ENCODE data around the gene TNFAIP1. TPM values are rescaled to one million over a fixed set of nuclear protein-coding genes. Genes with fewer than 3 reads are reported as not detected.

Gene TNFAIP1
- total RNA-seq, 1 experiment from 2014 or later: 21.8 TPM

DNA sequence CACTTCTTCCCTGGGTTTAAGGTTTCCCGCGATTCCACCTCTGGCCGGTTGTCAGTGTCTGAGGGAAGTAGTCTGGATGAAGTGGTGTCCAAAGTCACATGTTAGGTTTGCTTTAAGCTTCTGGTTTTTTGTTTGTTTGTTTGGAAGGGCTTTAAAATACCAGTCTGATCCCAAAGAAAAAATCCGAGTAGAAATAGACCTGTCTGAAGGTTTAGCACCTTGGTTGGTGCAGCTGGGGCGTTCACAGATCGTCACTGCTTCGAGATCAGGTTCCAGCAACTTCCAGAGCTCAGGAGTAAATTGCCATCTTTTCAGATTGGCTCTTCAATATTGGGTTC, 16.0 kb upstream of the TNFAIP1 start:
- H3K79me2 ChIP-seq (ENCODE audit: insufficient read depth, low read length): peaks cover 47% of the 10 kb centered on the region
- no peak overlapping the region for H3T11ph ChIP-seq (ENCODE audit: low read length)
- H3K79me1 ChIP-seq (ENCODE audit: insufficient read depth, low read depth, low read length, poor library complexity, severe bottlenecking): peaks cover 3% of the 10 kb centered on the region
- H3K23me2 ChIP-seq (ENCODE audit: insufficient read length, low read depth, low read length, poor library complexity, severe bottlenecking): peaks cover 28% of the 10 kb centered on the region
- peak overlapping the region; percentile 89 for H3K9ac ChIP-seq (ENCODE audit: extremely low read depth, insufficient read length, low read length)
- Mint-ChIP-seq H3K27me3 (ENCODE audit: low read depth) (no peaks in the 10 kb centered on the region; the same call in 1 of the 2 replicates), H3K36me3 (ENCODE audit: insufficient read depth in 1 of 3, low read depth in 3 of 3) (peaks cover 16 to 24% (median 22%) of the 10 kb centered on the region in 3 experiments; a peak in 6 of 7 replicates), H3K4me1 (peaks cover 45 to 48% of the 10 kb centered on the region in 2 experiments), H3K27ac (peak overlapping the region; percentile 59 to 99 (median 97)), H3K9me3 (no peaks in the 10 kb centered on the region; a peak in 1 of 5 replicates), H3K4me3 (peak overlapping the region; percentile 96)
- H4K91ac ChIP-seq (ENCODE audit: insufficient read length, low read depth, low read length): no peak overlapping the region
- TF ChIP-seq, protein P1, sequence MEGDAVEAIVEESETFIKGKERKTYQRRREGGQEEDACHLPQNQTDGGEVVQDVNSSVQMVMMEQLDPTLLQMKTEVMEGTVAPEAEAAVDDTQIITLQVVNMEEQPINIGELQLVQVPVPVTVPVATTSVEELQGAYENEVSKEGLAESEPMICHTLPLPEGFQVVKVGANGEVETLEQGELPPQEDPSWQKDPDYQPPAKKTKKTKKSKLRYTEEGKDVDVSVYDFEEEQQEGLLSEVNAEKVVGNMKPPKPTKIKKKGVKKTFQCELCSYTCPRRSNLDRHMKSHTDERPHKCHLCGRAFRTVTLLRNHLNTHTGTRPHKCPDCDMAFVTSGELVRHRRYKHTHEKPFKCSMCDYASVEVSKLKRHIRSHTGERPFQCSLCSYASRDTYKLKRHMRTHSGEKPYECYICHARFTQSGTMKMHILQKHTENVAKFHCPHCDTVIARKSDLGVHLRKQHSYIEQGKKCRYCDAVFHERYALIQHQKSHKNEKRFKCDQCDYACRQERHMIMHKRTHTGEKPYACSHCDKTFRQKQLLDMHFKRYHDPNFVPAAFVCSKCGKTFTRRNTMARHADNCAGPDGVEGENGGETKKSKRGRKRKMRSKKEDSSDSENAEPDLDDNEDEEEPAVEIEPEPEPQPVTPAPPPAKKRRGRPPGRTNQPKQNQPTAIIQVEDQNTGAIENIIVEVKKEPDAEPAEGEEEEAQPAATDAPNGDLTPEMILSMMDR (conservative IDR thresholded peaks at IDR 0.05): no peak
- H3K56ac ChIP-seq (ENCODE audit: insufficient read length, low read depth, low read length): no peak overlapping the region
- H3K4me2 ChIP-seq (ENCODE audit: insufficient read depth, insufficient read length, low read length): peak overlapping the region; percentile 97
- no peak overlapping the region for H2AFZ ChIP-seq (ENCODE audit: low read length)
- peaks cover 6% of the 10 kb centered on the region for H3K4me1 ChIP-seq (ENCODE audit: insufficient read depth, low read length)
- WGBS (ENCODE audit: extremely low coverage, insufficient read length, low lambda C conversion rate): no CpG with 5 or more reads among the region's 7 CpGs
- H4K5ac ChIP-seq (ENCODE audit: insufficient read length, low read depth, low read length): no peak overlapping the region
- no peak overlapping the region for H3K4ac ChIP-seq (ENCODE audit: low read depth, low read length)
- peak overlapping the region; percentile 89; the same call in 1 of the 2 replicates for H3K14ac ChIP-seq (ENCODE audit: insufficient read depth, low read length)
- no peaks in the 10 kb centered on the region for H3K9me3 ChIP-seq (ENCODE audit: control insufficient read depth, low read depth, low read length)
- H3K18ac ChIP-seq (ENCODE audit: insufficient read length, low read depth, low read length): peak overlapping the region; percentile 55
- H2BK12ac ChIP-seq (ENCODE audit: insufficient read length, low read depth, low read length): no peak overlapping the region
- H2BK20ac ChIP-seq (ENCODE audit: low read depth, low read length, poor library complexity, severe bottlenecking): no peak overlapping the region
- H3K27me3 ChIP-seq (ENCODE audit: insufficient read depth, low read length): no peaks in the 10 kb centered on the region
- no peak overlapping the region for H2BK120ac ChIP-seq (ENCODE audit: low read depth, low read length, poor library complexity, severe bottlenecking)
- no peak for DNase-seq
- H3K23ac ChIP-seq (ENCODE audit: insufficient read length, low read depth, low read length): no peak overlapping the region
- H2BK15ac ChIP-seq (ENCODE audit: low read depth, low read length): no peak overlapping the region; the same call in 1 of the 2 replicates
- no peak overlapping the region for H2BK5ac ChIP-seq (ENCODE audit: insufficient read length, low read length)
- no peak overlapping the region for H3K27ac ChIP-seq (ENCODE audit: insufficient read length, low read depth, low read length)
- H2AK5ac ChIP-seq (ENCODE audit: insufficient read length, low read length): no peak overlapping the region
- no peak overlapping the region for H4K8ac ChIP-seq (replicated peaks; ENCODE audit: insufficient read length, low read depth, low read length)
- no peaks in the 10 kb centered on the region for H4K20me1 ChIP-seq (ENCODE audit: control insufficient read depth, insufficient read depth, insufficient read length)
